ENCODE data around the gene TM9SF4.

The TM9SF4 gene

DNA sequence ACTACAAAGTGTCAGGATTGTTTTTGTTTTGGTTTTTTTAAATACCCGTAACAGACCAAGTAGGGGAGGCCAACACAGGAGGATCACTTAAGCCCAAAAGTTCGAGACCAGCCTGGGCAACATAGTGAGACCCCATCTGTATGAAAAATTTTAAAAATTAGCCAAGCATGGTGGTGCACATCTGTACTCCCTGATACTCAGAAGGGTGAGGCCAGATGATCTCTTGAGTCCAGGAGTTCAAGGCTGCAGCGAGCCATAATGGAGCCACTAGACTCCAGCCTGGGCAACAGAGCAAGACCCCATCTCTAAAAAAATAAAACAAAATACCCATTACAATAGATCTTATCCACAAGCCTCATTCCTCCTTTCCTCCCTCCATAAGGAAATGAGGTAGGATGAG, 28.7 kb upstream of the TM9SF4 start:
- H3K27me3 ChIP-seq (ENCODE audit: insufficient read depth, poor library complexity, severe bottlenecking) = no peaks in the 10 kb centered on the region
- no peak for DNase-seq (ENCODE audit: low read depth in 1 of 2, low spot score in 1 of 2)
- H3K27ac ChIP-seq (replicated peaks) = no peak overlapping the region
- no peak overlapping the region for H3K4me3 ChIP-seq (replicated peaks; ENCODE audit: insufficient read depth, low read length)
- TF ChIP-seq GABPA (IDR thresholded peaks at IDR 0.05; ENCODE audit: low read depth) (no peak), CTCF (IDR thresholded peaks at IDR 0.05; ENCODE audit: insufficient read depth, low read length) (no peak), REST (IDR thresholded peaks at IDR 0.05; ENCODE audit: insufficient replicate concordance, low read depth) (no peak), SPI1 (IDR thresholded peaks at IDR 0.05; ENCODE audit: borderline replicate concordance, low read depth) (no peak), POLR2AphosphoS5 (IDR thresholded peaks at IDR 0.05; ENCODE audit: low read depth) (no peak)

DNA sequence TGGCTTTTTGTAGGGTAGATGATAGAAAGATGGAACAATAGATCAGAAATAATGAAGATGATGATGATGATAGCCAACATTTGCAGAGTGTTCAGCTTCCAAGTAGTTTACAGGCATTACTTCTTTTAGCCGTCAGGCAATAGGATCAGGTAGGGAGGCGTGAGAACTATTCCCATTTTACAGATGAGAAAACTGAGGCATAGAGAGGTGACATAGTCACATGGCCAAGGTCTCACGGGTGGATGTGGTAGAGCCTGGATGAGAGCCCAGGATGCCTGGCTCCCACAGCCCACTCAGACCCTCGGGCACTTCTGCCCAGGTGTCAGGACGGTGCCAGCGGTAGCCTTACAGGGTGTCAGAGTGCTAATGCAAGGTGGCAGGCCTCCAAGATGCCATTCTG, 26.0 kb upstream of the TM9SF4 start:
- Histone ChIP-seq H3K4me3 (replicated peaks; ENCODE audit: insufficient read depth, low read length) (no peak overlapping the region), H3K27me3 (ENCODE audit: insufficient read depth, poor library complexity, severe bottlenecking) (no peaks in the 10 kb centered on the region), H3K27ac (replicated peaks) (no peak overlapping the region)
- TF ChIP-seq GABPA (IDR thresholded peaks at IDR 0.05; ENCODE audit: low read depth) (no peak), REST (IDR thresholded peaks at IDR 0.05; ENCODE audit: insufficient replicate concordance, low read depth) (no peak), CTCF (IDR thresholded peaks at IDR 0.05; ENCODE audit: insufficient read depth, low read length) (no peak), SPI1 (IDR thresholded peaks at IDR 0.05; ENCODE audit: borderline replicate concordance, low read depth) (no peak), POLR2AphosphoS5 (IDR thresholded peaks at IDR 0.05; ENCODE audit: low read depth) (no peak)
- DNase-seq (ENCODE audit: low read depth in 1 of 2, low spot score in 1 of 2) = no peak

- Histone ChIP-seq H3K27ac (replicated peaks) (no peak overlapping the region), H3K27me3 (ENCODE audit: insufficient read depth, poor library complexity, severe bottlenecking) (no peaks in the 10 kb centered on the region), H3K4me3 (replicated peaks; ENCODE audit: insufficient read depth, low read length) (no peak overlapping the region)
These were observed 22.4 kb upstream of the TM9SF4 start for GRCh38 chr20:32087070-32087469.

More at GRCh38 chr20:32087070-32087469, 22.4 kb upstream of the TM9SF4 start:
- DNase-seq (ENCODE audit: low read depth in 1 of 2, low spot score in 1 of 2) = no peak
- TF ChIP-seq REST (IDR thresholded peaks at IDR 0.05; ENCODE audit: insufficient replicate concordance, low read depth) = no peak
- no peak for TF ChIP-seq SPI1 (IDR thresholded peaks at IDR 0.05; ENCODE audit: borderline replicate concordance, low read depth)
- TF ChIP-seq GABPA (IDR thresholded peaks at IDR 0.05; ENCODE audit: low read depth) = no peak
- TF ChIP-seq POLR2AphosphoS5 (IDR thresholded peaks at IDR 0.05; ENCODE audit: low read depth) = no peak
- TF ChIP-seq CTCF (IDR thresholded peaks at IDR 0.05; ENCODE audit: insufficient read depth, low read length) = no peak

Data from HL-60 (cell line).